Heart left ventricle (tissue), 13 donors: ENCODE measurements around the gene TCEANC.

Experiments used
- CTCF ChIP-seq, 12 donors: fragments of 200-600 bp; sonication (generic) in 4 of 12; IDR thresholded peaks; one replicate each; pipeline versions ENCODE4 v1.5.0 to v1.8.0; 2018 to 2022; ENCODE audit warnings: antibody characterized with exemption in 12 of 12, mild to moderate bottlenecking in 5 of 12
- POLR2A ChIP-seq, 2 donors: fragments of 450-650 bp; IDR thresholded peaks; one replicate each; pipeline ENCODE4 v1.6.1; 2017; ENCODE audit warnings: antibody characterized with exemption in 2 of 2, mild to moderate bottlenecking in 2 of 2, moderate library complexity in 2 of 2
- donor health status: ischemic (EF 13 %, LVEDD 7.1; RV severe dilation, severe dysfunction).
- donor health status: DM: no; HTN: yes; CAD: no.
- donor health status: DM: no; HTN: no; CAD: no.
- donor health status: ischemic (EF 25% LVEDD 6.9; RV normal size, moderate dysfunction).
- donor health status: ischemic (EF 25% LVEDD 5.7; RV mildly dilated, moderate dysfunction).
- donor health status: ischemic (EF 35%, LVEDD 5.7; RV mildly dilated, moderate dysfunction).
- donor health status: nonischemic (EF 11% LVEDD 7.7; RV severe dilation, severe dysfunction).
- donor health status: DM: yes; HTN: yes; CAD: no.
- donor health status: PGD.
- donor health status: ischemic (EF 29% LVEDD 5.4; RV normal size, mild dysfunction).
- donor health status: nonischemic (EF 23%, LVEDD 6.1; RV moderate dilation, normal function).

GRCh38 chrX:13690836-13691235, 37.9 kb downstream of the TCEANC start:
- no peak for TF ChIP-seq CTCF (IDR thresholded peaks at IDR 0.05)
- no peak for TF ChIP-seq POLR2A (IDR thresholded peaks at IDR 0.05)
